ENCODE measurements around the gene RNF43. TPM values are rescaled to one million over a fixed set of nuclear protein-coding genes. Genes with fewer than 3 reads are reported as not detected.

RNF43 gene
- total RNA-seq, 4 donors from 2014 or later, result 46.9 to 104 (median 85.4) TPM

DNA sequence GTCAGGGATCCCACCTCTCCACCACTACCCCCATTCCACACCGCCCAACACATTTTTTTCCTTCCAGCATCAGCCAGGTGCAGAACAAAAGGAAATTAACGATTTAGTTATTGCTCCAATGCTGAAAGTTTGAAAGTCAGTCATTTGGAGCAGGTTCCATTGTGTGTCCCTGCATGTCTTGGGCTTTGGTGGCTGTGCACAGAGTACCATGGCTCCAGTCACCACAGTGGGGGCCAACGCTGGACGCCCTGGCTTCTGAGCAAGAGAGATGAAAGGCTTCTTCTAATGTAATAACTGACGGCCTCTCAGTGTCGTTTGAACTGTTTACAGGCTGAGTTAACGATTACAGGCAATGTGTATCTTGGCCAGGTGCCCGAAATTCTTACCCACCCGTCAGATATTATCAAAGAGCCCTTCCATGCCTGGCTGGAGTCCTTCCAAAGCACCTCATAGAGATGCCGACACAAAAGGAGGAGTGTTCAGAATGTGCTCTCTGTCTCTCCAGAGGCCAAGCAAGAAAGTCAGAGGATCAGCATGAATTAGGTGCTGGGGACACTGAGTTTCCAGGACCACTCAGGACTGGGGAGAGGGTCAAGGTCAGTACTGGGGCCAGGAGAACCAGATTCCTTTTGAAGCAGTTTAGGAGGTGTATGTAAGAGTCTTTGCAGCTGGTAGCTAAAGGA, 25.9 kb downstream of the RNF43 start:
- DNase-seq, result peak in 2 of 3 donors; percentile 80 to 92
- no peaks in the 10 kb centered on the region for H3K36me3 ChIP-seq
- peak overlapping the region in 2 of 4 donors; percentile 37 to 48 for H3K27ac ChIP-seq
- H3K27me3 ChIP-seq, result no peaks in the 10 kb centered on the region
- peak in 1 of 2 donors; percentile 55 for TF ChIP-seq POLR2A (IDR thresholded peaks at IDR 0.05)
- TF ChIP-seq CTCF (IDR thresholded peaks at IDR 0.05), result no peak
- no peak overlapping the region for H3K4me3 ChIP-seq
- peaks cover 0 to 49% (median 1%) of the 10 kb centered on the region in 4 donors for H3K4me1 ChIP-seq
- H3K9me3 ChIP-seq, result no peaks in the 10 kb centered on the region

- DNase-seq, result no peak
- H3K36me3 ChIP-seq, result no peaks in the 10 kb centered on the region
- H3K4me1 ChIP-seq, result peaks cover 0 to 49% (median 1%) of the 10 kb centered on the region in 4 donors
- no peaks in the 10 kb centered on the region for H3K9me3 ChIP-seq
- no peaks in the 10 kb centered on the region for H3K27me3 ChIP-seq
- TF ChIP-seq CTCF (IDR thresholded peaks at IDR 0.05), result no peak
- TF ChIP-seq POLR2A (IDR thresholded peaks at IDR 0.05), result no peak
- H3K4me3 ChIP-seq, result no peak overlapping the region
- peak overlapping the region in 2 of 4 donors; percentile 37 to 48 for H3K27ac ChIP-seq
Measured at GRCh38 chr17:58390884-58391283, 26.4 kb downstream of the RNF43 start.

DNA sequence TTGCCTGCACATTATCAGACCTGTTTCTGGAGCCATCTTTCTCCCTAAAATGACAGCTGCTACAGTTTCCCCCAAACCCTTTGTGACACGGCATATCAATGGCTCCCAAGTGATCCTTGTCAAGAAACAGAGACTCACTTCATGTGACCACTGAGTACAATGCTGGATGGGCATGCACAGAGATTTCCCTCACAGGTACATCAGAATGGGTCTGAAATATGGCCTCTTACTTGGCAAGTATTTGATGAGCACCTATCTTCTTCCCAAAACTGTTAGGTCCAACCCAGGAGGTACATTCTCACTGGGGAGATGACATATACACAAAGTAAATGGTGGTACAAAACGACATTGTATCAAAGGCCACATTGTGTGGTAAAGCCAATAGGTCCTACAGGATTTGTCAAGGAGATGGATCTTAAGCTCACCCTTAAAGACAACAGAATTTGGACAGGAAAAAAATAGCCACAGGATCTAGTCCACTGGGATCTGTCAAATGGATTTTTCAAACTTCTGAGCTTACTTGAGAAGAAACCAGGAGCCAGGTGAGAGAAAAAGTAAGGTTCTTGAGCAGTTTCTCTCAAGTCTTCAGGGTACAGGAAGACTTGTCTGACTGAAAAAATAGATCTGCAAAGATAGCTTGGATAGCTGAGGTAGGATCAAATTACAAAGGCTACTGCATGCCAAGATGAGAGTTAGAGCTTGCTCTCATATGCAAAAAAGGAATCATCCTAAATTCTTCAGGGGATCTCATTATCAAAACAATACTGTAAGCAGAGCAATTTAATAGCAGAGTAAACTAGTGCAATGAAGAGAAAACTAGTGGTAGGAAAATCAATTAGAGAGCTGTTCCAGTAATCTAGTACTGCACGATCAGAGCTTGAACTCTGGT, 28.8 kb downstream of the RNF43 start:
- Histone ChIP-seq H3K4me3 (no peak overlapping the region), H3K27me3 (no peaks in the 10 kb centered on the region), H3K27ac (peak overlapping the region in 3 of 4 donors; percentile 8 to 75 (median 37)), H3K4me1 (peaks cover 0 to 42% (median 1%) of the 10 kb centered on the region in 4 donors), H3K9me3 (no peaks in the 10 kb centered on the region), H3K36me3 (no peaks in the 10 kb centered on the region)
- TF ChIP-seq POLR2A (IDR thresholded peaks at IDR 0.05), result no peak
- DNase-seq, result no peak

GRCh38 chr17:58387834-58388233, 29.5 kb downstream of the RNF43 start:
- peak overlapping the region in 3 of 4 donors; percentile 8 to 75 (median 37) for H3K27ac ChIP-seq
- H3K36me3 ChIP-seq, result no peaks in the 10 kb centered on the region
- H3K4me3 ChIP-seq, result no peak overlapping the region
- peaks cover 0 to 49% (median 1%) of the 10 kb centered on the region in 4 donors for H3K4me1 ChIP-seq
- TF ChIP-seq POLR2A (IDR thresholded peaks at IDR 0.05), result no peak
- no peak for TF ChIP-seq CTCF (IDR thresholded peaks at IDR 0.05)
- no peaks in the 10 kb centered on the region for H3K27me3 ChIP-seq
- H3K9me3 ChIP-seq, result no peaks in the 10 kb centered on the region
- DNase-seq, result peak in 2 of 3 donors; percentile 50 to 69

DNA sequence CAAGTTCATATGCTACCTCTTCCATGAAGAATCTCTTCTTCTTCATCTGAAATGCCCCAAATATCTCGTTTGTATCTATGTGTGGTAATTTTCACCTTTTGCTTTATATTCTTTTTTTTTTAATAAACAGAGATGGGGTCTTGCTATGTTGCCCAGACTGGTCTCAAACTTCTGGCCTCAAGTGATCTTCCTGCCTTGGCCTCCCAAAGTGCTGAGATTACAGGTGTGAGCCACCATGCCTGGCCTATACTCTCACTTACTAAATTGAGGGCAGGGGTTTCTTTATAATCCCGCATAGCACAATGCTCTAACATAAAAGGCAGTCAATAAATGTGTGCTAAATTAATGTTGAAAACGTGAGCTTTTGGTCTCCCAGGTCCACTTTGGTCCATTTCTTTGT, 30.6 kb downstream of the RNF43 start:
- DNase-seq, result no peak
- no peak for TF ChIP-seq POLR2A (IDR thresholded peaks at IDR 0.05)
- TF ChIP-seq CTCF (IDR thresholded peaks at IDR 0.05), result no peak
- Histone ChIP-seq H3K36me3 (no peaks in the 10 kb centered on the region), H3K9me3 (no peaks in the 10 kb centered on the region), H3K4me1 (peaks cover 0 to 54% (median 6%) of the 10 kb centered on the region in 4 donors), H3K27me3 (no peaks in the 10 kb centered on the region), H3K4me3 (no peak overlapping the region), H3K27ac (no peak overlapping the region)
